ENCODE results near the gene INSR.

DNA sequence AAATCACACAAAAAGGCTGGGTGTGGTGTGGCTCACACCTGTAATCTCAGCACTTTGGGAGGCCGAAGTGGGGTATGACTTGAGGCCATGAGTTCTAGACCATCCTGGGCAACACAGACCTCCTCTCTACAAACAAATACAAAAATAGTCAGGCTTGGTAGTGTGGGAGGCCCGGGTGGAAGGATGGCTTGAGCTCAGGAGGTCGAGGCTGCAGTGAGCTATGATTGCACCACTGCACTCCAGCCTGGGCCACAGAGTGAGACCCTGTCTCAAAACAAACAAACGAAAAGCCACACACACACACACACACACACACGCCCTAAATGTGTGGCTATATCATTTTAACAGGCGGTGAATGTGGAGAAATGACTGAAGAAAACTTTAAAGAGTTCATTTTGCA is 225.6 kb downstream of the INSR start:
- TF ChIP-seq STAT6 (CRISPR knock-in tag; conservative IDR thresholded peaks at IDR 0.05; ENCODE audit: low read depth), result no peak
- TF ChIP-seq, protein P1, sequence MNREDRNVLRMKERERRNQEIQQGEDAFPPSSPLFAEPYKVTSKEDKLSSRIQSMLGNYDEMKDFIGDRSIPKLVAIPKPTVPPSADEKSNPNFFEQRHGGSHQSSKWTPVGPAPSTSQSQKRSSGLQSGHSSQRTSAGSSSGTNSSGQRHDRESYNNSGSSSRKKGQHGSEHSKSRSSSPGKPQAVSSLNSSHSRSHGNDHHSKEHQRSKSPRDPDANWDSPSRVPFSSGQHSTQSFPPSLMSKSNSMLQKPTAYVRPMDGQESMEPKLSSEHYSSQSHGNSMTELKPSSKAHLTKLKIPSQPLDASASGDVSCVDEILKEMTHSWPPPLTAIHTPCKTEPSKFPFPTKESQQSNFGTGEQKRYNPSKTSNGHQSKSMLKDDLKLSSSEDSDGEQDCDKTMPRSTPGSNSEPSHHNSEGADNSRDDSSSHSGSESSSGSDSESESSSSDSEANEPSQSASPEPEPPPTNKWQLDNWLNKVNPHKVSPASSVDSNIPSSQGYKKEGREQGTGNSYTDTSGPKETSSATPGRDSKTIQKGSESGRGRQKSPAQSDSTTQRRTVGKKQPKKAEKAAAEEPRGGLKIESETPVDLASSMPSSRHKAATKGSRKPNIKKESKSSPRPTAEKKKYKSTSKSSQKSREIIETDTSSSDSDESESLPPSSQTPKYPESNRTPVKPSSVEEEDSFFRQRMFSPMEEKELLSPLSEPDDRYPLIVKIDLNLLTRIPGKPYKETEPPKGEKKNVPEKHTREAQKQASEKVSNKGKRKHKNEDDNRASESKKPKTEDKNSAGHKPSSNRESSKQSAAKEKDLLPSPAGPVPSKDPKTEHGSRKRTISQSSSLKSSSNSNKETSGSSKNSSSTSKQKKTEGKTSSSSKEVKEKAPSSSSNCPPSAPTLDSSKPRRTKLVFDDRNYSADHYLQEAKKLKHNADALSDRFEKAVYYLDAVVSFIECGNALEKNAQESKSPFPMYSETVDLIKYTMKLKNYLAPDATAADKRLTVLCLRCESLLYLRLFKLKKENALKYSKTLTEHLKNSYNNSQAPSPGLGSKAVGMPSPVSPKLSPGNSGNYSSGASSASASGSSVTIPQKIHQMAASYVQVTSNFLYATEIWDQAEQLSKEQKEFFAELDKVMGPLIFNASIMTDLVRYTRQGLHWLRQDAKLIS (CRISPR knock-in tag; IDR thresholded peaks at IDR 0.05; ENCODE audit: borderline replicate concordance), result no peak
- TF ChIP-seq CTCF (IDR thresholded peaks at IDR 0.05), result no peak
- no peak for TF ChIP-seq NR1H2 (CRISPR knock-in tag; IDR thresholded peaks at IDR 0.05)

Measured in WTC11 (cell line).